HepG2 (cell line): ENCODE measurements around the gene SCAND1. TPM values are rescaled to one million over a fixed set of nuclear protein-coding genes. Genes with fewer than 3 reads are reported as not detected.
A peak's percentile ranks its signal among the peaks of the same experiment; 100 is the strongest.

Experiments used
- CCAR2 ChIP-seq: fragments of 200-400 bp; formaldehyde crosslinking; optimal IDR thresholded peaks from 2 replicates; pipeline ENCODE3; 2018; ENCODE audit warnings: low read depth, mild to moderate bottlenecking, low read length, moderate library complexity
- DRAP1 ChIP-seq: IDR thresholded peaks from 2 replicates; pipeline ENCODE4 v1.6.1; 2016; ENCODE audit warnings: missing genetic modification reagents, missing compliant biosample characterization
- EED ChIP-seq: sonication (generic); formaldehyde crosslinking; IDR thresholded peaks from 2 replicates; pipeline ENCODE4 v1.5.0; 2020; ENCODE audit warnings: mild to moderate bottlenecking, missing genetic modification reagents
- FIP1L1 ChIP-seq: fragments of 200-400 bp; formaldehyde crosslinking; IDR thresholded peaks from 2 replicates; pipeline ENCODE4 v1.6.1; 2018; ENCODE audit warnings: low read depth, mild to moderate bottlenecking, low read length, moderate library complexity, borderline replicate concordance; ENCODE audit not compliant: insufficient read depth
- HDAC1 ChIP-seq: sonication (generic); formaldehyde crosslinking; IDR thresholded peaks from 2 replicates; pipeline ENCODE4 v1.5.1; 2020; ENCODE audit warnings: mild to moderate bottlenecking, missing genetic modification reagents
- HNRNPL ChIP-seq: fragments of 200-400 bp; formaldehyde crosslinking; IDR thresholded peaks from 2 replicates; pipeline ENCODE4 v1.6.1; 2017; ENCODE audit warnings: mild to moderate bottlenecking, low read depth, low read length
- HOXA5 ChIP-seq: sonication (generic); formaldehyde crosslinking; IDR thresholded peaks from 2 replicates; pipeline ENCODE4 v1.4.0; 2020; ENCODE audit warnings: missing genetic modification reagents
- JDP2 ChIP-seq: sonication (generic); formaldehyde crosslinking; IDR thresholded peaks from 2 replicates; pipeline ENCODE4 v1.8.1; 2022; ENCODE audit warnings: missing genetic modification reagents, borderline replicate concordance
- KLF11 ChIP-seq: IDR thresholded peaks from 2 replicates; pipeline ENCODE4 v1.6.1; 2016; ENCODE audit warnings: missing compliant biosample characterization
- MYNN ChIP-seq: sonication (generic); formaldehyde crosslinking; IDR thresholded peaks from 2 replicates; pipeline ENCODE4 v1.4.0; 2020; ENCODE audit warnings: mild to moderate bottlenecking, low read depth, missing genetic modification reagents
- NAIF1 ChIP-seq: sonication (generic); formaldehyde crosslinking; IDR thresholded peaks from 2 replicates; pipeline ENCODE4 v1.5.0; 2020; ENCODE audit warnings: mild to moderate bottlenecking, missing genetic modification reagents, borderline replicate concordance
- NR2F1 ChIP-seq, 2 experiments: fragments of 450-650 bp in 1 of 2; formaldehyde crosslinking in 1 of 2; IDR thresholded peaks; 2 replicates each; pipeline versions ENCODE4 v1.5.0 to v1.6.1; 2016 to 2020; ENCODE audit warnings: mild to moderate bottlenecking in 1 of 2, missing compliant biosample characterization in 1 of 2, missing genetic modification reagents in 1 of 2, moderate library complexity in 1 of 2
- RAD21 ChIP-seq: fragments of 450-650 bp; formaldehyde crosslinking; IDR thresholded peaks from 2 replicates; pipeline ENCODE4 v1.5.0; 2020; ENCODE audit warnings: mild to moderate bottlenecking
- RELA ChIP-seq: sonication (generic); formaldehyde crosslinking; IDR thresholded peaks from 2 replicates; pipeline ENCODE4 v1.4.0; 2020; ENCODE audit warnings: missing genetic modification reagents
- SMAD3 ChIP-seq: sonication (generic); formaldehyde crosslinking; IDR thresholded peaks from 2 replicates; pipeline ENCODE4 v1.4.0; 2020; ENCODE audit warnings: missing genetic modification reagents
- SMARCE1 ChIP-seq: fragments of 450-650 bp; IDR thresholded peaks from 2 replicates; pipeline ENCODE4 v1.6.1; 2017; ENCODE audit warnings: borderline replicate concordance
- SNAPC2 ChIP-seq: sonication (generic); formaldehyde crosslinking; IDR thresholded peaks from 2 replicates; pipeline ENCODE4 v1.8.1; 2022; ENCODE audit warnings: mild to moderate bottlenecking, missing genetic modification reagents
- SRSF1 ChIP-seq: fragments of 200-400 bp; formaldehyde crosslinking; optimal IDR thresholded peaks from 2 replicates; pipeline ENCODE3; 2017; ENCODE audit warnings: mild to moderate bottlenecking, low read depth, low read length, moderate library complexity
- ZBTB20 ChIP-seq: sonication (generic); formaldehyde crosslinking; IDR thresholded peaks from 2 replicates; pipeline ENCODE4 v1.8.1; 2023; ENCODE audit warnings: missing genetic modification reagents, low read depth, mild to moderate bottlenecking, borderline replicate concordance
- ZBTB38 ChIP-seq: sonication (generic); formaldehyde crosslinking; IDR thresholded peaks from 2 replicates; pipeline ENCODE4 v1.5.1; 2020; ENCODE audit warnings: mild to moderate bottlenecking, missing genetic modification reagents
- ZFP62 ChIP-seq: sonication (generic); formaldehyde crosslinking; IDR thresholded peaks from 2 replicates; pipeline ENCODE4 v1.4.0; 2020; ENCODE audit warnings: missing genetic modification reagents
- ZMYM3 ChIP-seq: sonication (generic); formaldehyde crosslinking; IDR thresholded peaks from 2 replicates; pipeline ENCODE4 v1.5.1; 2020; ENCODE audit warnings: mild to moderate bottlenecking, missing genetic modification reagents
- ZNF207 ChIP-seq: fragments of 450-650 bp; IDR thresholded peaks from 2 replicates; pipeline ENCODE4 v1.6.1; 2016; ENCODE audit warnings: antibody characterized with exemption, borderline replicate concordance
- ZNF572 ChIP-seq: sonication (generic); formaldehyde crosslinking; IDR thresholded peaks from 2 replicates; pipeline ENCODE4 v1.5.1; 2020; ENCODE audit warnings: mild to moderate bottlenecking, missing genetic modification reagents
- ZNF576 ChIP-seq: sonication (generic); formaldehyde crosslinking; IDR thresholded peaks from 2 replicates; pipeline ENCODE4 v1.4.0; 2020; ENCODE audit warnings: mild to moderate bottlenecking, missing genetic modification reagents
- ZNF704 ChIP-seq: sonication (generic); formaldehyde crosslinking; IDR thresholded peaks from 2 replicates; pipeline ENCODE4 v1.8.1; 2023; ENCODE audit warnings: mild to moderate bottlenecking, inconsistent platforms, moderate library complexity, missing genetic modification reagents, borderline replicate concordance
- ZNF768 ChIP-seq: sonication (generic); formaldehyde crosslinking; IDR thresholded peaks from 2 replicates; pipeline ENCODE4 v1.4.0; 2020; ENCODE audit warnings: missing genetic modification reagents
- ZSCAN5A ChIP-seq: sonication (generic); formaldehyde crosslinking; IDR thresholded peaks from 2 replicates; pipeline ENCODE4 v1.8.0; 2022; ENCODE audit warnings: mild to moderate bottlenecking, missing genetic modification reagents, borderline replicate concordance
- polyA plus RNA-seq, 8 experiments: library from polyadenylated mRNA; depleted of rRNA in 3 of 8; stranded (reverse) in 7 of 8; unstranded in 1 of 8; fragments of >200 nt; fragmentation: Illumina TruSeq in 4 of 8; extraction: Trizol in 4 of 8; gene quantifications; 2 replicates each; pipeline versions ENCODE4 v1.2.1 to v1.2.3, GENCODE V29; 2011 to 2016; ENCODE audit warnings: low read depth in 4 of 8, missing spikeins in 1 of 8, mixed read lengths in 1 of 8; ENCODE audit not compliant: insufficient read depth in 1 of 8
- total RNA-seq, 5 experiments: library from RNA; depleted of rRNA; stranded (reverse); fragments of >200 nt; fragmentation: Illumina TruSeq; extraction: Trizol; gene quantifications; 2 replicates each; pipeline ENCODE4 v1.2.3, GENCODE V29; 2016; ENCODE audit warnings: low read depth in 1 of 5

Gene SCAND1
- total and polyA plus RNA-seq, 2 of the 13 experiments (the other 11 are each of a cell fraction or from before 2014, with no cell fraction given) = 19.3 to 109 TPM

- TF ChIP-seq HOXA5 (peak; percentile 99), ZBTB20 (CRISPR knock-in tag) (peak; percentile 69; the same call in 1 of the 2 replicates), DRAP1 (CRISPR knock-in tag) (peak; percentile 95), JDP2 (CRISPR knock-in tag) (peak; percentile 20; the same call in 1 of the 2 replicates), SMARCE1 (no peak), CCAR2 (peak; percentile 91), HNRNPL (peak; percentile 75; the same call in 1 of the 2 replicates), ZBTB38 (CRISPR knock-in tag) (peak; percentile 97), ZNF572 (CRISPR knock-in tag) (peak; percentile 76; the same call in 1 of the 2 replicates), HDAC1 (CRISPR knock-in tag) (peak; percentile 93), SRSF1 (peak; percentile 96), EED (CRISPR knock-in tag) (peak; percentile 30), SNAPC2 (peak; percentile 89; the same call in 1 of the 2 replicates), ZNF768 (CRISPR knock-in tag) (peak; percentile 80), NR2F1 (CRISPR knock-in tag; IDR thresholded peaks at IDR 0.05) (peak; percentile 68 to 79), ZFP62 (CRISPR knock-in tag) (0 out of 2 replicates have a peak, but pooled peaks have one; percentile 49), RAD21 (peak; percentile 93), SMAD3 (CRISPR knock-in tag) (peak; percentile 99), NAIF1 (CRISPR knock-in tag) (peak; percentile 79; the same call in 1 of the 2 replicates), MYNN (CRISPR knock-in tag) (no peak), ZNF704 (CRISPR knock-in tag) (no peak; the same call in 1 of the 2 replicates), ZMYM3 (CRISPR knock-in tag) (peak; percentile 70), FIP1L1 (peak; percentile 88), ZNF207 (no peak), KLF11 (CRISPR knock-in tag) (peak; percentile 97), ZSCAN5A (peak; percentile 97; the same call in 1 of the 2 replicates), RELA (CRISPR knock-in tag) (peak; percentile 83), ZNF576 (CRISPR knock-in tag) (peak; percentile 98)
Observed at GRCh38 chr20:35954200-35954906, at the start of gene SCAND1 (continued).
